ENCODE data around the gene CST9. TPM values are rescaled to one million over a fixed set of nuclear protein-coding genes. Genes with fewer than 3 reads are reported as not detected.

The CST9 gene
- total and polyA plus RNA-seq, 9 of the 15 experiments (the other 6 are each of a cell fraction or from before 2014, with no cell fraction given): not detected

GRCh38 chr20:23646106-23646873 is 40.6 kb upstream of the CST9 start (continued):
- TF ChIP-seq REST (IDR thresholded peaks at IDR 0.05; ENCODE audit: borderline replicate concordance) (no peak), REST (CRISPR knock-in tag; IDR thresholded peaks at IDR 0.05; ENCODE audit: low read depth) (no peak), MAFK (IDR thresholded peaks at IDR 0.05; ENCODE audit: low read length) (no peak), ZFP36 (IDR thresholded peaks at IDR 0.05; ENCODE audit: low read depth, low read length, partially characterized antibody) (no peak), NCOA1 (IDR thresholded peaks at IDR 0.05; ENCODE audit: low read depth) (no peak)
